Breast epithelium (tissue), 3 donors: Measurements from ENCODE around the gene APBB2.

Source experiments
- POLR2A ChIP-seq: fragments of 450-650 bp; IDR thresholded peaks from one replicate; pipeline ENCODE4 v1.6.1; 2016; ENCODE audit warnings: antibody characterized with exemption, mild to moderate bottlenecking, moderate library complexity
- TF ChIP-seq, protein P1 (sequence below), 3 donors: fragments of 450-650 bp; IDR thresholded peaks; one replicate each; pipeline ENCODE4 v1.5.1; 2016 to 2017; ENCODE audit warnings: antibody characterized with exemption in 3 of 3, mild to moderate bottlenecking in 3 of 3, moderate library complexity in 3 of 3

- TF ChIP-seq, protein P1, sequence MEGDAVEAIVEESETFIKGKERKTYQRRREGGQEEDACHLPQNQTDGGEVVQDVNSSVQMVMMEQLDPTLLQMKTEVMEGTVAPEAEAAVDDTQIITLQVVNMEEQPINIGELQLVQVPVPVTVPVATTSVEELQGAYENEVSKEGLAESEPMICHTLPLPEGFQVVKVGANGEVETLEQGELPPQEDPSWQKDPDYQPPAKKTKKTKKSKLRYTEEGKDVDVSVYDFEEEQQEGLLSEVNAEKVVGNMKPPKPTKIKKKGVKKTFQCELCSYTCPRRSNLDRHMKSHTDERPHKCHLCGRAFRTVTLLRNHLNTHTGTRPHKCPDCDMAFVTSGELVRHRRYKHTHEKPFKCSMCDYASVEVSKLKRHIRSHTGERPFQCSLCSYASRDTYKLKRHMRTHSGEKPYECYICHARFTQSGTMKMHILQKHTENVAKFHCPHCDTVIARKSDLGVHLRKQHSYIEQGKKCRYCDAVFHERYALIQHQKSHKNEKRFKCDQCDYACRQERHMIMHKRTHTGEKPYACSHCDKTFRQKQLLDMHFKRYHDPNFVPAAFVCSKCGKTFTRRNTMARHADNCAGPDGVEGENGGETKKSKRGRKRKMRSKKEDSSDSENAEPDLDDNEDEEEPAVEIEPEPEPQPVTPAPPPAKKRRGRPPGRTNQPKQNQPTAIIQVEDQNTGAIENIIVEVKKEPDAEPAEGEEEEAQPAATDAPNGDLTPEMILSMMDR (IDR thresholded peaks at IDR 0.05) = no peak
- no peak for TF ChIP-seq POLR2A
Measured at GRCh38 chr4:41215969-41216293, 1.6 kb upstream of the APBB2 start.
